ENCODE results near the gene CD109.
"Not testable (repeated sequence)": the region's sequence is repeated elsewhere in the genome, so short reads cannot be mapped to it uniquely, and the experiment has no call there.

DNA sequence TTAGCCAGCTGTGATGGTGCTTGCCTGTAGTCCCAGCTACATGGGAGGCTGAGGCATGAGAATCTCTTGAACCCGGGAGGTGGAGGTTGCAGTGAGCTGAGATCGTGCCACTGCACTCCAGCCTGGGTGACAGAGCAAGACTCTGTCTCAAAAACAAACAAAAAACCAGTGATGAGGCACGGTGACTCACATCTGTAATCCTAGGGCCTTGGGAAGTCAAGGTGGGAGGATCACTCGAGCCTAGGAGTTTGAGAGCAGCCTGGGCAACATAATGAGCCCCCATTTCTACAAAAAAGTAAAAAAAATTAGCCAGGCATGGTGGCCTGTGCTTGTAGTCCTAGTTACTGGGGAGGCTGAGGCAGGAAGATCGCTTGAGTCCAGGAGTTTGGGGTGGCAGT is 19.1 kb downstream of the CD109 start:
- TF ChIP-seq CTCF (conservative IDR thresholded peaks at IDR 0.05; ENCODE audit: low read depth, low read length); EZH2 (IDR thresholded peaks at IDR 0.05; ENCODE audit: low read length, unreplicated experiment); EZH2phosphoT487 (IDR thresholded peaks at IDR 0.05; ENCODE audit: borderline replicate concordance, low read length): not testable (repeated sequence)

Measured in PC-3 (cell line).